NCI-H82 treated with DMSO at 0.1 percent for 48 hours (cell line): ENCODE measurements around the gene STOX1.
"Not testable (repeated sequence)": the region's sequence is repeated elsewhere in the genome, so short reads cannot be mapped to it uniquely, and the experiment has no call there.

ENCODE experiments used
- DNase-seq: peaks from one replicate; lab custom pipeline; 2025; ENCODE audit not compliant: unreplicated experiment; lab: John Stamatoyannopoulos, UW

The STOX1 gene

GRCh38 chr10:68877482-68878110 lies 50.3 kb downstream of the STOX1 start:
- DNase-seq: no peak

GRCh38 chr10:68878496-68878895 lies 51.2 kb downstream of the STOX1 start:
- DNase-seq: no peak

DNA sequence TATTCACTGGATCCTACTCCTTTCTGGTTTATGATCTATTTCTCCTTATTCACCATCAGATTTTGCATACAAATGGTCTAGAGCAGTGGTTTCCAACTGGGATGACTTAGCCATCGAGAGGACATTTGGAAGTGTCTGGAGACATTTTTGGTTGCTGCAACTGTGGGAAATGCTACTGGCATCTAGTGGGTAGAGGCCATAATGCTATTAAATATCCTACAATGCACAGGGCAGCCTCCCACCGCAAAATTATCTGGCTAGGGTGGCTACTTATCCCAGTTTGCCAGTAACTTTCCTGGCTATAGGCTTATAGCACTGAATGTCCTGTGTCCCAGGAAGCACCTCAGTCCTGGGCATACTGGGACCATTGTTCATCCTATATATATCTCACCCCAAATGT lies 52.3 kb downstream of the STOX1 start:
- DNase-seq: no peak

DNA sequence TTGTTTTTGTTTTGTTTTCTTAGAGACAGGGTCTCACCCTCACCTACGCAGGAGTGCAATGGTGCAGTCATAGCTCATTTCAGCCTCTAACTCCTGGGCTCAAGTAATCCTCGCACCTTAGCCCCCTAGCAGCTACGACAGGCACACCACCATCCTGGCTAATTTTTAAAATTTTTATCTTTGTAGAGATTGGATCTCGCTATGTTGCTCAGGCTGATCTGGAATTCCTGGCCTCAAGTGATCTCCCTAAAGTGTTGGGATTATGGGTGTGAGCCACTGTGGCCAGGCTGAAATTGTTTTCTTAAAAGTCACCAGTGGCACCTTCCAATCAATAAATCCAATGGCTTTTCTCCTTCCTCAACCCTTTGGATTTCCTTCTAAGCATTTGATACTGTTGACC lies 52.9 kb downstream of the STOX1 start:
- DNase-seq: no peak

DNA sequence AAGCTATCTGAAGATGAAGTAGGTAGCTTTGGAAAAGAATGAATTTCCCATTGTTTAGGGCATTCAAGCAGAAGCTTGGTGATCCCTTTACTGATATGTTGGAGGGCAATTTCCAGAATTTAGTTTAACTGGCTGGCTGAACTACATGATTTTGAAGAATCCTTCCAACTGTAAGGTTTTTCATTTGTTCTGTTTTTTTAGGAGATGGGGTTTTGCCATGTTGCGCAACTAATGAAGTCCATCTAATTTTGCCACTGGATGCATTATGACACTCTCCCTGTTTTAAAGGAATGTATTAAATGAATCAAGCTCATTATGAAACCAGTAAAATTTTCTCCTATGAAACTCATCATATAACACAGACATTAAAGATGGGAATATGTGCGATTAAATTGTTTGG lies 67.7 kb downstream of the STOX1 start:
- DNase-seq: no peak

- DNase-seq: peak; percentile 53
Observed at GRCh38 chr10:68897336-68897741, 70.0 kb downstream of the STOX1 start.

- DNase-seq: peak; percentile 12
Observed at GRCh38 chr10:68899186-68899745, 71.9 kb downstream of the STOX1 start.

GRCh38 chr10:68900427-68901104 lies 73.2 kb downstream of the STOX1 start:
- peak; percentile 81 for DNase-seq

DNA sequence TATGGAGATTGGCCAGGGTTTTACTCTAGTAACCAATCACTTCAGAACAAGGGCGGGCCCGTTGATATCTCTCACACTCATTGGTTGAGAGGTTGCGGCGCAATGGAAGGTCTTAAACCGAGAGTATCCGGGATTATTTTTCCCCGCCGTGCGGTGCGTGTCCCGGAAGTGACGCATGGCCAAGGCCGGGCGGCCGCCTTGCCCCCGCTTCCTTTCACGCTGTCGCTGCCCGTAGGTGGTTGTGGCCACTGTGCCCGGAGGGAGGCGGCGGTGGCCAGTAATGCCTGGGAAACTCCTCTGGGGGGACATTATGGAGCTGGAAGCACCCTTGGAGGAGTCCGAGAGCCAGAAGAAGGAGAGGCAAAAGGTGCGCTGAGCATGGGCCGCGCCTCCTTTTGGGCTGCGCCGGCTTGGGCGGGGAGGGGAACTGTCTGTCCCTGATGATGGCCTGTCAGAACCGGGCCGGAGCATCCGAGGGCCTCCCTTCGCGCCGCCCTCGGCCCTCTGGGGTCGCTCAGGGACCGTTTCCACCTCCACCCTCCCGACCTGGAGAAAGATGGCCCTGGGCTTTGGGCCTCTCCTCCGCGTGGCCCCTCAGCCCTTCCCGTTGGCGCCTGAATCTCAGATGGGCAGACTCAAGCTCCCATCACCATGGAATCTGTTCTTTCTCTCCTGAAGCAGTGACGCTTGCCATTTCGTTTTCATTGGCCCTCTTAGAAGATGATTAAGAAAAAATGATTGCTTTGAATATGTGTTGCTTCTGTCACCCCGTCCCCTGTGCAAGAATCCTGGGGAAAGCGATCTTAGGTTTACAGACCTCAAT lies 74.0 kb downstream of the STOX1 start, which contains the start of gene DDX50:
DDX50 (plus strand) TSS at position 211 of the 823 bp plus-strand sequence; CDS start at position 281, 70 bp downstream.
- peak; percentile 95 for DNase-seq

- no peak for DNase-seq
Observed at GRCh38 chr10:68902382-68902781, 75.1 kb downstream of the STOX1 start.

GRCh38 chr10:68924593-68924992 lies 97.3 kb downstream of the STOX1 start:
- no peak for DNase-seq

DNA sequence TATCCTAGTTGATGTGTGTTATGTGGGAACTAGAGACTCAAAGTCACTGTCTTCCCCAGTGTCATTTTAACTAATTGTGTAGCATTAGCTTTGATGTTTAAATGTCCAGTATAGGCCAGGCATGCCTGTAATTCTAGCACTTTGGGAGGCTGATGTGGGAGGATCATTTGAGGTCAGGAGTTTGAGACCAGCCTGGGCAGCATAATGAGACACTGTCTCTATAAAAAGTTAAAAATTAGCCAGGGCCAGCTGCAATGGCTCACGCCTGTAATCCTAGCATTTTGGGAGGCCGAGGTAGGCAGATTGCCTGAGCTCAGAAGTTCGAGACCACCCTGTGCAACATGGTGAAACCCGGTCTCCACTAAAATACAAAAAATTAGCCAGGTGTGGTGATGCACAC lies 98.2 kb downstream of the STOX1 start:
- no peak for DNase-seq

DNA sequence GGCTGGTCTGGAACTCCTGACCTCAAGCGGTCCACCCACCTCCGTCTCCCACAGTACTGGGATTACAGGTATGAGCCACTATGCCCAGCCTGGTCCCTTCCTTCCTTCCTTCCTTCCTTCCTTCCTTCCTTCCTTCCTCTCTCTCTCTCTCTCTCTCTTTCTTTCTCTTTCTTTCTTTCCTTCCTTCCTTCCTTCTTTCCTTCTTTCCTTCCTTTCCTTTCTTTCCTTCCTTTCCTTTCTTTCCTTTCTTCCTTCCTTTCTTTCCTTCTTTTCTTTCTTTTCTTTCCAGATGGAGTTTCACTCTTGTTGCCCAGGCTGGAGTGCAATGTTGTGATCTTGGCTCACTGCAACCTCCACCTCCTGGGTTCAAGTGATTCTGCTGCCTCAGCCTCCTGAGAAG lies 101.8 kb downstream of the STOX1 start:
- not testable (repeated sequence) for DNase-seq

DNA sequence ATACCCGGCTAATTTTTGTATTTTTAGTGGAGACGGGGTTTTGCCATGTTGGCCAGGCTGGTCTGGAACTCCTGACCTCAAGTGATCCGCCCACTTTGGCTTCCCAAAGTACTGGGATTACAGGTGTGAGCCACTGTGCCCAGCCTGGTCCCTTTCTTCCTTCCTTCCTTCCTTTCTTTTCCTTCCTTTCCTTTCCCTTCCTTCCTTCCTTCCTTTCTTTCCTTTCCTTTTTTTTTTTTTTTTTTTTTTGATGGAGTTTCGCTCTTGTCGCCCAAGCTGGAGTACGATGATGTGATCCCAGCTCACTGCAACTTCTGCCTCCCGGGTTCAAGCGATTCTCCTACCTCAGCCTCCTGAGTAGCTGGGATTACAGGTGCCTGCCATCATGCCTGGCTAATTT lies 102.6 kb downstream of the STOX1 start:
- not testable (repeated sequence) for DNase-seq

DNA sequence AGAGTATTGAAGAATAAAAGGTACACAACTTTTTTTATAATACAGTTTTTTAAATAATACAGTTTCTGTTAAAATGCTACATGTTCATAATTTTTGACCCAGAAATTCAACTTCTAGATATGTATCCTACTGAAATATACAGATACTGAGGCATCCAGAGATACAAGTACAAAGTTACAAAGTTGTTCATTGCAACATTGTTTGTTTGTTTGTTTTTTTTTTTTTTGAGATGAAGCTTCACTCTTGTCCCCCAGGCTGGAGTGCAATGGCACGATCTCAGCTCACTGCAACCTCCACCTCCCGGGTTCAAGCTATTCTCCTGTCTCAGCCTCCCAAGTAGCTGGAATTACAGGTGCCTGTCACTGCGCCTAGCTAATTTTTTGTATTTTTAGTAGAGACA lies 105.5 kb downstream of the STOX1 start:
- DNase-seq: not testable (repeated sequence)

GRCh38 chr10:68934994-68935393 lies 107.7 kb downstream of the STOX1 start:
- no peak for DNase-seq

DNA sequence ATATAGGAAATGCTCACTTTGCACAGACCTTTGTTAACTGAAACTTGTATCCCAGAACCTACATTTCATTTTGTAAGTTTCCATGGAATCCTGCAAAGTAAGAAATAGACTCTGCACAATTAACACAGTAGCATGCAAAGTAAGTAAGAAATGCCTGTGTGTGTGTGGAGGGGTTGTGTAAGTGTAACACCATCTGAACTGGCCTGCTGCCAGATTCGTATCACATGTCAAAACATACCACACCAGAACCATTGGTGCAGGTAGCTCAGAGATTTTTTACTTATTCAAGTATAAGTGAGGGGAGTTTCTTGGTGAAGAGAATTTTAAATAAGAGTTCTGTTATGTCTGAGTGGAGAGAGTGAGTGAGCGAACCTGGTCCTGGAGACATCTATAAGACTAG lies 110.8 kb downstream of the STOX1 start:
- DNase-seq: no peak

GRCh38 chr10:68938884-68939283 lies 111.6 kb downstream of the STOX1 start:
- no peak for DNase-seq

DNA sequence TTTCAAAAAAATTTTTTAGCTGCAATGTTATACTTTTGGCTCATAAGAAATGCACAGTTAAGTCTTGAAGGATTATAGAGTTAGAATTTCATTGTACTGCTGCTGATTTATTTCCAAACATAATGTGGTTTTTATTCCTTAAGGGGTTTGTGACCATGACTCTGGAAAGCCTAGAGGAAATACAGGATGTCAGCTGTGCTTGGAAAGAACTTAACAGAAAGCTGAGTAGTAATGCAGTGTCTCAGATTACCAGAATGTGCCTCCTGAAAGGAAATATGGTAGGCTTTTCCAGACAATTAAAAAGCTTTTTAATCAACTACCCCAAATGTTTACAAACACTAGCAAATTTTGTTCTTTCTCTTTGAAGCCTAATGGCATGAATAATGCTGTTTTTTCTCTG lies 113.6 kb downstream of the STOX1 start:
- DNase-seq: not testable (repeated sequence)
